HCT116 (cell line): ENCODE data around the gene LCP1. TPM values are rescaled to one million over a fixed set of nuclear protein-coding genes. Genes with fewer than 3 reads are reported as not detected.

ENCODE experiments used
- ATAC-seq: fragments of 200-7000 bp; cut with Tn5 transposase; 2 replicates; pipeline ENCODE4 v1.9.1; 2020; ENCODE audit warnings: mild to moderate bottlenecking, moderate library complexity
- BruUV-seq: library from RNA; stranded (reverse); fragments of 400-500 nt; replicated peaks from 2 replicates; lab custom pipeline; 2021; lab: Mats Ljungman, UMichigan
- CTCF ChIA-PET: fragments of 300-600 bp; sonication (Branson Sonifier 250); formaldehyde crosslinking; loops from one replicate; lab custom pipeline; 2021; ENCODE audit warnings: antibody characterized with exemption; lab: Charles Lee
- POLR2A ChIA-PET: fragments of 300-600, 350-600 bp; sonication (Branson Sonifier 250); formaldehyde crosslinking; loops from one replicate; lab custom pipeline; 2021; ENCODE audit warnings: antibody characterized with exemption; lab: Charles Lee
- RAD21 ChIA-PET, 2 experiments: fragments of 300-600 bp; sonication (Branson Sonifier 250); formaldehyde crosslinking; loops; one replicate each; lab custom pipeline; 2023; ENCODE audit warnings: low total read pairs in 2 of 2; ENCODE audit not compliant: uncharacterized antibody in 2 of 2, unreplicated experiment in 2 of 2, low non-redundant PET in 1 of 2; lab: Charles Lee
- DNase-seq: peaks from one replicate; pipeline ENCODE4 v3.0.0-alpha.2; 2010; ENCODE audit warnings: low read depth, low spot score
- H2AFZ ChIP-seq: fragments of 200-600 bp; shearing (Covaris generic), sonication (generic); 2 replicates; pipeline ENCODE4 v1.6.1; 2017; ENCODE audit warnings: low read depth, mixed run types, mixed read lengths, antibody characterized with exemption, low read length; ENCODE audit not compliant: poor library complexity, severe bottlenecking
- H3K27ac ChIP-seq: 2 replicates; pipeline ENCODE4 v1.5.1; 2012; ENCODE audit warnings: low read depth, low read length
- H3K27me3 ChIP-seq: fragments of 200-600 bp; sonication (generic); 2 replicates; pipeline ENCODE4 v1.6.1; 2016; ENCODE audit warnings: mixed run types, low read length, mixed read lengths; ENCODE audit not compliant: insufficient read depth
- H3K36me3 ChIP-seq, 2 experiments: fragments of 200-500 bp in 1 of 2; fragments of 200-600 bp in 1 of 2; sonication (Bioruptor generic) in 1 of 2; sonication (generic) in 1 of 2; 2 replicates each; pipeline versions ENCODE4 v1.5.1 to v1.6.1; 2014 to 2016; ENCODE audit warnings: low read length in 2 of 2, inconsistent platforms in 1 of 2, mixed read lengths in 1 of 2, mixed run types in 1 of 2; ENCODE audit not compliant: insufficient read depth in 2 of 2, control insufficient read depth in 1 of 2
- H3K4me1 ChIP-seq, 2 experiments: fragments of 200-600 bp in 1 of 2; sonication (generic) in 1 of 2; 2 replicates each; pipeline versions ENCODE4 v1.5.1 to v1.6.1; 2012 to 2017; ENCODE audit warnings: low read length in 2 of 2, inconsistent platforms in 1 of 2, mild to moderate bottlenecking in 1 of 2, mixed read lengths in 1 of 2, mixed run types in 1 of 2, moderate library complexity in 1 of 2; ENCODE audit not compliant: insufficient read depth in 2 of 2, control insufficient read depth in 1 of 2
- H3K4me2 ChIP-seq: fragments of 200-600 bp; sonication (generic); 2 replicates; pipeline ENCODE4 v1.6.1; 2017; ENCODE audit warnings: mixed run types, low read length, mixed read lengths
- H3K4me3 ChIP-seq, 2 experiments: fragments of 200-600 bp in 1 of 2; sonication (generic) in 1 of 2; replicated peaks in 1 of 2; 2 replicates each; pipeline ENCODE4 v1.5.1; 2011 to 2016; ENCODE audit warnings: low read length in 2 of 2, control low read depth in 1 of 2, low read depth in 1 of 2, mild to moderate bottlenecking in 1 of 2, mixed read lengths in 1 of 2, mixed run types in 1 of 2
- H3K79me2 ChIP-seq: fragments of 200-600 bp; sonication (generic); 2 replicates; pipeline ENCODE4 v1.6.1; 2017; ENCODE audit warnings: mild to moderate bottlenecking, mixed run types, low read length, moderate library complexity, mixed read lengths; ENCODE audit not compliant: insufficient read depth
- H3K9ac ChIP-seq: fragments of 200-600 bp; sonication (generic); 2 replicates; pipeline ENCODE4 v1.6.1; 2016; ENCODE audit warnings: low read length, mixed read lengths
- H3K9me2 ChIP-seq: fragments of 200-600 bp; sonication (generic), shearing (Covaris generic); 2 replicates; pipeline ENCODE4 v1.6.1; 2017; ENCODE audit warnings: mixed run types, mild to moderate bottlenecking, moderate library complexity; ENCODE audit not compliant: insufficient read depth
- H3K9me3 ChIP-seq, 2 experiments: fragments of 200-500 bp in 1 of 2; fragments of 200-600 bp in 1 of 2; sonication (Bioruptor generic) in 1 of 2; sonication (generic) in 1 of 2; 2 replicates each; pipeline ENCODE4 v1.6.1; 2014 to 2017; ENCODE audit warnings: low read length in 2 of 2, mixed read lengths in 2 of 2, inconsistent platforms in 1 of 2, low read depth in 1 of 2, mild to moderate bottlenecking in 1 of 2, mixed run types in 1 of 2, moderate library complexity in 1 of 2; ENCODE audit not compliant: control insufficient read depth in 1 of 2, insufficient read depth in 1 of 2
- H4K20me1 ChIP-seq: fragments of 200-600 bp; sonication (generic), shearing (Covaris generic); 2 replicates; pipeline ENCODE4 v1.6.1; 2017; ENCODE audit warnings: mixed run types, mild to moderate bottlenecking, moderate library complexity; ENCODE audit not compliant: insufficient read depth
- CEBPB ChIP-seq: IDR thresholded peaks from 2 replicates; pipeline ENCODE4 v1.6.1; 2012; ENCODE audit warnings: low read depth
- EGR1 ChIP-seq: IDR thresholded peaks from 2 replicates; pipeline ENCODE4 v1.6.1; 2012; ENCODE audit warnings: low read depth
- FOSL1 ChIP-seq: IDR thresholded peaks from 2 replicates; pipeline ENCODE4 v1.6.1; 2012; ENCODE audit warnings: low read depth
- JUND ChIP-seq: IDR thresholded peaks from 2 replicates; pipeline ENCODE4 v1.6.1; 2012
- SIN3A ChIP-seq: IDR thresholded peaks from 2 replicates; pipeline ENCODE4 v1.6.1; 2012; ENCODE audit warnings: low read depth
- SP1 ChIP-seq: IDR thresholded peaks from 2 replicates; pipeline ENCODE4 v1.6.1; 2012; ENCODE audit warnings: low read depth
- TCF7L2 ChIP-seq: IDR thresholded peaks from 2 replicates; pipeline ENCODE4 v1.7.0; 2011; ENCODE audit warnings: borderline replicate concordance, inconsistent platforms; ENCODE audit not compliant: insufficient read depth, insufficient read length; ENCODE audit errors: extremely low read depth
- YY1 ChIP-seq: IDR thresholded peaks from 2 replicates; pipeline ENCODE4 v1.6.1; 2011; ENCODE audit warnings: low read length, low read depth, moderate library complexity, mild to moderate bottlenecking; ENCODE audit not compliant: insufficient replicate concordance; ENCODE audit errors: extremely low read depth
- intact Hi-C: fragments of 100-400 bp; cut with micrococcal nuclease; formaldehyde crosslinking; loops from 2 replicates; pipeline ENCODE4 v1.10.0; 2022
- total RNA-seq: library from RNA; stranded (reverse); gene quantifications from one replicate; pipeline ENCODE4 v1.2.1, GENCODE V29; 2021; ENCODE audit not compliant: unreplicated experiment
- TF ChIP-seq, protein P1 (sequence below), 3 experiments: fragments of 200-600 bp in 1 of 3; sonication (generic) in 1 of 3; IDR thresholded peaks in 2 of 3; conservative IDR thresholded peaks in 1 of 3; 2 replicates each; pipeline ENCODE4 v1.5.1; 2012 to 2017; ENCODE audit warnings: low read depth in 2 of 3, low read length in 2 of 3, antibody characterized with exemption in 1 of 3, borderline replicate concordance in 1 of 3, control low read depth in 1 of 3, mild to moderate bottlenecking in 1 of 3, mixed read lengths in 1 of 3, mixed run types in 1 of 3, moderate library complexity in 1 of 3; ENCODE audit not compliant: insufficient read depth in 1 of 3
- TF ChIP-seq, protein P2 (sequence below): IDR thresholded peaks from 2 replicates; pipeline ENCODE4 v1.6.1; 2012

LCP1 gene
- total RNA-seq, 1 experiment from 2014 or later, result 2.2 TPM

GRCh38 chr13:46106839-46107371, 75.1 kb downstream of the LCP1 start:
- ATAC-seq (no peak), DNase-seq (no peak)
- Histone ChIP-seq H3K9ac (no peak overlapping the region), H2AFZ (peak overlapping the region; percentile 31), H3K4me2 (no peak overlapping the region), H3K79me2 (no peaks in the 10 kb centered on the region), H4K20me1 (no peaks in the 10 kb centered on the region), H3K4me3 (no peak overlapping the region), H3K27me3 (no peaks in the 10 kb centered on the region; the same call in 1 of the 2 replicates), H3K9me2 (no peaks in the 10 kb centered on the region), H3K4me1 (no peaks in the 10 kb centered on the region), H3K36me3 (no peaks in the 10 kb centered on the region), H3K9me3 (no peaks in the 10 kb centered on the region), H3K27ac (no peak overlapping the region)
- no peak for TF ChIP-seq CEBPB
- TF ChIP-seq FOSL1, result no peak
- TF ChIP-seq JUND, result no peak
- TF ChIP-seq, protein P1, sequence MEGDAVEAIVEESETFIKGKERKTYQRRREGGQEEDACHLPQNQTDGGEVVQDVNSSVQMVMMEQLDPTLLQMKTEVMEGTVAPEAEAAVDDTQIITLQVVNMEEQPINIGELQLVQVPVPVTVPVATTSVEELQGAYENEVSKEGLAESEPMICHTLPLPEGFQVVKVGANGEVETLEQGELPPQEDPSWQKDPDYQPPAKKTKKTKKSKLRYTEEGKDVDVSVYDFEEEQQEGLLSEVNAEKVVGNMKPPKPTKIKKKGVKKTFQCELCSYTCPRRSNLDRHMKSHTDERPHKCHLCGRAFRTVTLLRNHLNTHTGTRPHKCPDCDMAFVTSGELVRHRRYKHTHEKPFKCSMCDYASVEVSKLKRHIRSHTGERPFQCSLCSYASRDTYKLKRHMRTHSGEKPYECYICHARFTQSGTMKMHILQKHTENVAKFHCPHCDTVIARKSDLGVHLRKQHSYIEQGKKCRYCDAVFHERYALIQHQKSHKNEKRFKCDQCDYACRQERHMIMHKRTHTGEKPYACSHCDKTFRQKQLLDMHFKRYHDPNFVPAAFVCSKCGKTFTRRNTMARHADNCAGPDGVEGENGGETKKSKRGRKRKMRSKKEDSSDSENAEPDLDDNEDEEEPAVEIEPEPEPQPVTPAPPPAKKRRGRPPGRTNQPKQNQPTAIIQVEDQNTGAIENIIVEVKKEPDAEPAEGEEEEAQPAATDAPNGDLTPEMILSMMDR (IDR thresholded peaks at IDR 0.05 in 2 of 3, conservative IDR thresholded peaks at IDR 0.05 in 1 of 3; ENCODE audit: borderline replicate concordance in 1 of 3, insufficient read depth in 1 of 3, low read depth in 2 of 3, low read length in 2 of 3), result 0 out of 6 replicates have a peak, but pooled peaks of 1 of the 3 experiments have one; percentile 8
- no peak for TF ChIP-seq TCF7L2
- TF ChIP-seq SIN3A, result no peak
- ChIA-PET POLR2A (no interaction called here), CTCF (no interaction called here), RAD21 (no interaction called here)
- BruUV-seq, result no TSS peak
- intact Hi-C loops, result no loop called here

DNA sequence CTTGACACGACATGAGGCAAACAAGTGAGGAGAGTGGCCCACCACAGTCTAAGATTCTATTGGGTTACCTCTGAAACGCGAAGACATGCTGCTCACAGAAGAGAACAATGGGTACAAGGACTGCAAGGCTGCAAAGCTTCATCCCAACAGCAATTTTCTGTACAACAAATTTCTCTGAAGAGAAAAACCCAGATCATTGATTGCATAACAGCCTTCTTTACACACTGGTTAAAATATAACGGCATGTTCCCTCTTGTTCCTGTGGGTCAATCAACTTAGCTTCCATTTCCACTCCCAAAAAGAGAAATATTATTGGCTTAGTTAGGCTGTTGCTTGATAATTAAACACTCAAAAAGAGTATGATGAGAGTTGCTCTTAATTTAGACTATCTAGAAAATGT, 77.1 kb downstream of the LCP1 start, which contains the start of gene CPB2:
Gene CPB2 (minus strand): TSS at position 166 of the 400 bp plus-strand sequence. CDS start 24 bp downstream, at position 142.
- H3K27ac ChIP-seq, result no peak within 1 kb of the TSS

More for the DNA sequence above, 77.1 kb downstream of the LCP1 start, which contains the start of gene CPB2:
- Histone ChIP-seq H3K36me3 (no peaks in the 10 kb centered on the region), H3K27me3 (no peaks in the 10 kb centered on the region), H3K79me2 (no peaks in the 10 kb centered on the region), H3K4me1 (no peaks in the 10 kb centered on the region), H3K9me3 (no peaks in the 10 kb centered on the region)
- no peak for DNase-seq
- intact Hi-C loops, result no loop called here
- TF ChIP-seq, protein P2, sequence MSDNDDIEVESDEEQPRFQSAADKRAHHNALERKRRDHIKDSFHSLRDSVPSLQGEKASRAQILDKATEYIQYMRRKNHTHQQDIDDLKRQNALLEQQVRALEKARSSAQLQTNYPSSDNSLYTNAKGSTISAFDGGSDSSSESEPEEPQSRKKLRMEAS, result no peak
- TF ChIP-seq SP1 (no peak), TCF7L2 (no peak), YY1 (no peak), EGR1 (no peak)
- TF ChIP-seq, protein P1 (IDR thresholded peaks at IDR 0.05 in 2 of 3, conservative IDR thresholded peaks at IDR 0.05 in 1 of 3; ENCODE audit: borderline replicate concordance in 1 of 3, insufficient read depth in 1 of 3, low read depth in 2 of 3, low read length in 2 of 3), result no peak
- TF ChIP-seq, all 23 proteins: peak for 0
- ChIA-PET CTCF (no interaction called here), POLR2A (no interaction called here), RAD21 (no interaction called here)
- no TSS peak for BruUV-seq
- no peak within 1 kb of the TSS for H3K4me2 ChIP-seq
- no peak within 1 kb of the TSS for H3K9ac ChIP-seq
- no peaks in the 10 kb centered on the region for H4K20me1 ChIP-seq
- H3K4me3 ChIP-seq, result no peak within 1 kb of the TSS
- H2AFZ ChIP-seq, result no peak within 1 kb of the TSS
- no peak for ATAC-seq
- H3K9me2 ChIP-seq, result no peaks in the 10 kb centered on the region
